T-helper 1 cell treated with Interleukin-12 subunit alpha and Interleukin-12 subunit beta and Interleukin-4 antibody, amounts not matched to agents 30 μg/mL and 1 μg/mL, for 36 hours (primary cell): ENCODE measurements around the gene COA1.
"Not testable (repeated sequence)": the region's sequence is repeated elsewhere in the genome, so short reads cannot be mapped to it uniquely, and the experiment has no call there.

Source experiments
- H3K27ac Mint-ChIP-seq: one replicate; pipeline ENCODE4 v1.8.0; 2021; ENCODE audit warnings: mild to moderate bottlenecking, mixed read lengths
- H3K27me3 Mint-ChIP-seq: one replicate; pipeline ENCODE4 v1.8.0; 2021; ENCODE audit warnings: low read depth, mixed read lengths
- H3K36me3 Mint-ChIP-seq: one replicate; pipeline ENCODE4 v1.8.0; 2021; ENCODE audit warnings: low read depth, mixed read lengths
- H3K4me1 Mint-ChIP-seq: one replicate; pipeline ENCODE4 v1.8.0; 2021; ENCODE audit warnings: low read depth, mixed read lengths
- H3K4me3 Mint-ChIP-seq: one replicate; pipeline ENCODE4 v1.8.0; 2021; ENCODE audit warnings: mild to moderate bottlenecking, moderate library complexity, mixed read lengths
- H3K9me3 Mint-ChIP-seq: one replicate; pipeline ENCODE4 v1.8.0; 2021; ENCODE audit warnings: mixed read lengths

Gene COA1

DNA sequence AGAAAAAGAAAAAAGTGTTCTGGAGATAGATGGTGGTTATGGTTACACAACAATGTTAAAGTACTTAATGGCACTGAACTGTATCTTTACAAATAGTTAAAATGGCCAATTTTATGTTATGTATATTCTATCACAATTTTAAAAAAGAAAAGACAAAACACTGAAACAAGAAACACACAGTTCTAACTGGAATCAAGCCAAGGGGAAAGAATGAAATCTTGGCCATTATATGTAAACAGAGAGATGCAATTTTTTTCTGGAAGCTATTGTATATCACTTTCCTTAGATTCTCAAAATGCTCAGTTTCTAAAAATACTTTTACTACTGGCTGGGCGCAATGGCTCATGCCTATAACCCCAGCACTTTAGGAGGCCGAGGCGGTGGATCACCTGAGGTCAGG lies 4.1 kb downstream of the COA1 start:
- Mint-ChIP-seq H3K4me3 (no peak overlapping the region), H3K9me3 (no peaks in the 10 kb centered on the region), H3K27me3 (no peaks in the 10 kb centered on the region), H3K4me1 (peaks cover 31% of the 10 kb centered on the region), H3K36me3 (peaks cover 7% of the 10 kb centered on the region), H3K27ac (no peak overlapping the region)

DNA sequence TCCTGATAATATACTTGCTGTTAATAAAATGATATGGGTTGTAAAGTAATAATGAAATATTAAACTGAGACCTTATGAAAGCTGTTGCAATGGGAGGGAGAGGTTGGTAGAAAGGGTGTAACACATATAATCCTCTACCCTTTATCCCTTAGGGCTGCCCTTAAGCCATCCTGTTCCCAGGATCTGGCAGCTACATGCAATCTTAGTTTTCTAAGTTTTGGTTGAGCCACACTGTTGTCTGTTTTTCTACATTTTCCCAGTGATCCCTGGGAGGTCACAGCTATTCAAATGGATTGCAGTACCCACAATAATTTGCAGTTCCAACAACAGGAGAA lies 6.3 kb downstream of the COA1 start:
- no peaks in the 10 kb centered on the region for H3K27me3 Mint-ChIP-seq
- H3K36me3 Mint-ChIP-seq = peaks cover 7% of the 10 kb centered on the region
- no peaks in the 10 kb centered on the region for H3K9me3 Mint-ChIP-seq
- no peak overlapping the region for H3K4me3 Mint-ChIP-seq
- no peak overlapping the region for H3K27ac Mint-ChIP-seq
- H3K4me1 Mint-ChIP-seq = peaks cover 28% of the 10 kb centered on the region

DNA sequence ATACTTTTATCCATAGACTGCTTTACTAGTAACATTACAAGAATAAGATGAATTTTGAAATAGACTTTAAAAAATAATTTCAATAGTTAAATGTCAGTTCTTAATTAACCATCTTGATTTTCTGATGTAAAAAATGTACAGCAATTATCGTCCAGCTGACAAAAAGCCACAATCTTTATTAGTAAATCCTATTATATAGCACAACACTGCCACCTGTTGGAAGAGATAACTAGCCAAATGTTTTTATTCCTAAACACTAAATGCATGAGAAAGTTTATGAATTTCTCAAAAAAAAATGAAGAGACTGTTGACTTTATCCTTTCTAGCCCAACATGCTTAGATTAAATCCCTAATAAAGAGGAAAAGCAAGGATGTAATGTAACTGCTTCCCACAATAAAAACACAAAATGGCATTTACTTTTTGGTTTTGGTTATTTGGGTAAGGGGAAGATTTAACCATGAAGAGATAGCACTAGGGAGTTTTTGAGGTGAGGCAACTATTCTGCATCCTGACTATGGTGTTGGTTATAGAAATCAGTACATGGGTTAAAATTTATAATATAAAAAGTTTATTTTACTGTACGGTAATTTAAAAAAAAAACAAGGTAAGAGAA lies 8.0 kb downstream of the COA1 start:
- H3K27me3 Mint-ChIP-seq = no peaks in the 10 kb centered on the region

DNA sequence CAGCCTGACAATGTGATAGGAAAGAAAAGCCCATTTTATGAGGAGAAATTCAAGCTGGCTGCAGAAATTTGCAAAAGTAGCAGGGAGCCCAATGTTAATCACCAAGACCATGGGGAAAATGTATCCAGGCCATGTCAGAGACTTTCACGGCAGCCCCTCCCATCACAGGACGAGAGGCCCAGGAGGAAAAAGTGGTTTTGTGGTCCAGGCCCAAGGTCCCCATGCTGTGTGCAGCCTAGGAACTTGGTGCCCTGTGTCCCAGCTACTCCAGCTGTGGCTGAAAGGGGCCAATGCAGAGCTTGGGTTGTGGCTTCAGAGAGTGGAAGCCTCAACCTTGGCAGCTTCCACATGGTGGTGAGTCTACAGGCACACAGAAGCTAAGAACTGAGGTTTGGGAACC lies 12.7 kb downstream of the COA1 start:
- Mint-ChIP-seq H3K36me3 (peaks cover 13% of the 10 kb centered on the region), H3K9me3 (no peaks in the 10 kb centered on the region), H3K4me3 (no peak overlapping the region), H3K4me1 (peaks cover 23% of the 10 kb centered on the region), H3K27ac (no peak overlapping the region), H3K27me3 (no peaks in the 10 kb centered on the region)

More for the DNA sequence above, 8.0 kb downstream of the COA1 start:
- Mint-ChIP-seq H3K4me1 (peaks cover 23% of the 10 kb centered on the region), H3K4me3 (no peak overlapping the region), H3K36me3 (peaks cover 4% of the 10 kb centered on the region), H3K27ac (no peak overlapping the region), H3K9me3 (no peaks in the 10 kb centered on the region)

DNA sequence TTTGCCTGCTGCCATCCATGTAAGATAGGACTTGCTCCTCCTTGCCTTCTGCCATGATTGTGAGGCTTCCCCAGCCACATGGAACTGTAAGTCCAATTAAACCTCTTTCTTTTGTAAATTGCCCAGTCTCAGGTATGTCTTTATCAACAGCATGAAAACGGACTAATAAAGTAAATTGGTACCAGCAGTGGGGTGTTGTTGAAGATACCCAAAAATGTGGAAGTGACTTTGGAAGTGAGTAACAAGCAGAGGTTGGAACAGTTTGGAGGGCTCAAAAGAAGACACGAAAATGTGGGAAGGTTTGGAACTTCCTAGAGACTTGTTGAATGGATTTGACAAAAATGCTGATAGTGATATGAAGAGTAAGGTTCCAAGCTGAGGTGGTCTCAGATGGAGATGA lies 13.4 kb downstream of the COA1 start:
- H3K4me3 Mint-ChIP-seq, H3K27ac Mint-ChIP-seq, H3K27me3 Mint-ChIP-seq, H3K9me3 Mint-ChIP-seq: not testable (repeated sequence)
- H3K4me1 Mint-ChIP-seq = peaks cover 23% of the 10 kb centered on the region
- peaks cover 14% of the 10 kb centered on the region for H3K36me3 Mint-ChIP-seq

DNA sequence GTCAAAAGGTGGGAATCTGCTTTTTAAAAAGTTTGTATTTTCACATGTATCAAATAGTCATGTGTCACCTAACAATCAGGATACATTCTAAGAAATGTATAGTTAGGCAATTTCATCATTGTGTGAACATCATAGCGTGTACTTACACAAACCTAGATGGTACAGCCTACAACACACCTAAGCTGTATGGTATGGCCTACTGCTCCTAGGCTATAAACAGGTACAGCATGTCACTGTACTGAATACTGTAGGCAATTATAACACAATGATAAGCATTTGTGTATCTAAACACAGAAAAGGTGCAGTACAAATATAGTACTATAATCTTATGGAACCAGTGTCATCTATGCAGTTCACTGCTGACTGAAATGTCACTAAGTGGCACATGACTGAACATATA lies 17.8 kb downstream of the COA1 start:
- peaks cover 24% of the 10 kb centered on the region for H3K36me3 Mint-ChIP-seq
- no peak overlapping the region for H3K4me3 Mint-ChIP-seq
- no peaks in the 10 kb centered on the region for H3K27me3 Mint-ChIP-seq
- H3K4me1 Mint-ChIP-seq = peaks cover 12% of the 10 kb centered on the region
- H3K27ac Mint-ChIP-seq = no peak overlapping the region
- H3K9me3 Mint-ChIP-seq = peaks cover 6% of the 10 kb centered on the region

DNA sequence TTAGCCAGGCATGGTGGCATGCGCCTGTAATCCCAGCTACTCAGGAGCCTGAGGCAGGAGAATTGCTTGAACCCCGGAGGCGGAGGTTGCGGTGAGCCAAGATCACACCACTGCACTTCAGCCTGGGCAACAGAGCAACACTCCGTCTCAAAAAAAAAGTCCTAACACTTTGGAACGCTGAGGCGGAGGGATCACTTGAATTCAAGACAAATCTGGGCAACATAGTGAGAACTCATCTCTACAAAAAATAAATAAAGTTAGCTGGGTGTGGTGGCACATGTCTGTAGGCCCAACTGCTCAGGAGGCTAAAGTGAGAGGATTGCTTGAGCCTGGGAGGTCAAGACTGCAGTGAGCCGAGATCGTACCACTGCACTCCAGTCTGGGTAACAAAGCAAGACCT lies 21.3 kb downstream of the COA1 start:
- H3K4me1 Mint-ChIP-seq = peaks cover 17% of the 10 kb centered on the region

DNA sequence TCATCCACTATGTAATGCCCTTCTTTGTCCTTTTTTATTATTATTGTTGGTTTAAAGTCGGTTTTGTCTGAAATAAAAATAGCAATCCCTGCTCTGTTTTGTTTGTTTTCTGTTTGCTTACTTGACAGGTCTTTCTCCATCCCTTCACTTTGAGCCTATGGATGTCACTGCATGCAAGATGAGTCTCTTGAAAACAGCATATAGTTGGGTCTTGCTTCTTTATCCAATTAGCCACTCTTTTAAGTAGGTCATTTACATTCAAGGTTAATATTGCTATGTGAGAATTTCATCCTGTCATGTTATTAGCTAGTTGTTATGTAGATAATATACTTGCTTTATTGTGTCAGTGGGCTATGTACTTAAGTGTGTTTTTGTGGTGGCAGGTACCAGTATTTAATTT lies 25.8 kb downstream of the COA1 start:
- Mint-ChIP-seq H3K27ac (no peak overlapping the region), H3K36me3 (peaks cover 30% of the 10 kb centered on the region), H3K4me3 (no peak overlapping the region), H3K27me3 (no peaks in the 10 kb centered on the region), H3K4me1 (peaks cover 33% of the 10 kb centered on the region), H3K9me3 (peaks cover 14% of the 10 kb centered on the region)

More for the DNA sequence above, 21.3 kb downstream of the COA1 start:
- not testable (repeated sequence) for H3K27ac Mint-ChIP-seq, H3K4me3 Mint-ChIP-seq, H3K27me3 Mint-ChIP-seq
- peaks cover 37% of the 10 kb centered on the region for H3K36me3 Mint-ChIP-seq
- peaks cover 20% of the 10 kb centered on the region for H3K9me3 Mint-ChIP-seq

DNA sequence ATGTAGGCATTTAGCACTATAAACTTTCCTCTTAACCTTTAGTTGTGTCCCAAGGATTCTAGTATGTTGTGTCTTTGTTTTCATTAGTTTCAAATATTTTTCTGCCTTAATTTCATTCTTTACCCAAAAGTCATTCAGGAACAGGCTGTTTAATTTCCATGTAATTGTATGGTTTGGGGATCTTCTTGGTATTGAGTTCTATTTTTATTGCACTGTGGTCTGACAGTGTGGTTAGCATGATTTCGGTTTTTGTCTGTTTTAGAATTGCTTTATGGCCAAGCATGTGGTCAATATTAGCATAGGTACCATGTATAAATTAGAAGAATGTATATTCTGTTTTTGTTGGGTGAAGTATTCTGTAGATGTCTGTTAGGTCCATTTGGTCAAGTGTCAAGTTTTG lies 26.3 kb downstream of the COA1 start:
- peaks cover 14% of the 10 kb centered on the region for H3K9me3 Mint-ChIP-seq
- H3K4me3 Mint-ChIP-seq = no peak overlapping the region
- H3K4me1 Mint-ChIP-seq = peaks cover 33% of the 10 kb centered on the region

DNA sequence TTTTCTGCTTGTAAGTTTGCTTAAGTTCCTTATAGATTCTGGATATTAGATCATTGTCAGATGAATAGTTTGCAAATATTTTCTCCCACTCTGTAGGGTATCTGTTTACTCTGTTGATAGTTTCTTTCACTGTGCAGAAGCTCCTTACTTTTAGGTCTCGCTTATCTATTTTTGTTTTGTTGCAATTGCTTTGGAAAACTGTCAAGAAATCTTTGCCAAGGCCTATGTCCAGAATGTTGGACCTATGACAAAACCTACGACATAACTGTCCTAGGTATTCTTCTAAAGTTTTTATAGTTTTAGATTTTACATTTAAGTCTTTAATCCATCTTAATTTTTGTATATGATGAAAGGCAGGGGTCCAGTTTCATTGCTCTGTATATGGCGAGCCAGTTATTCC lies 27.4 kb downstream of the COA1 start:
- Mint-ChIP-seq H3K27me3 (no peaks in the 10 kb centered on the region), H3K4me1 (peaks cover 37% of the 10 kb centered on the region), H3K9me3 (peaks cover 14% of the 10 kb centered on the region), H3K4me3 (no peak overlapping the region), H3K36me3 (peaks cover 28% of the 10 kb centered on the region), H3K27ac (no peak overlapping the region)

More for the DNA sequence above, 26.3 kb downstream of the COA1 start:
- Mint-ChIP-seq H3K36me3 (peaks cover 28% of the 10 kb centered on the region), H3K27me3 (no peaks in the 10 kb centered on the region), H3K27ac (no peak overlapping the region)

DNA sequence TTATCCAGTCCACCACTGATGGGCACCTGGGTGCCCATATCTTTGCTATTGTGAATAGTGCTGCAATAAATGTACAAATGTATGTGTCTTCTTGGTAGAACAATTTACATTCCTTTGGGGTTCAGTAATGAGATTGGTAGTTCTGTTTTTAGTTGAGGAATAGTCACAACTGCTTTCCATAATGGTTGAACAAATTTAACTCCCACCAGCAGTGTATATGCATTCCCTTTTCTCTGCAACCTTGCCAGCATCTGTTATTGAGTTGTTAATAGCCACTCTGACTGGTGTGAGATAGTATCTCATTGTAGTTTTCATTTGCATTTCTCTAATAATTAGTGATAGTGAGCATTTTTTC lies 27.8 kb downstream of the COA1 start:
- H3K4me1 Mint-ChIP-seq = peaks cover 37% of the 10 kb centered on the region
- peaks cover 28% of the 10 kb centered on the region for H3K36me3 Mint-ChIP-seq
- H3K9me3 Mint-ChIP-seq = peaks cover 14% of the 10 kb centered on the region
- H3K4me3 Mint-ChIP-seq = no peak overlapping the region
- H3K27me3 Mint-ChIP-seq = no peaks in the 10 kb centered on the region
- H3K27ac Mint-ChIP-seq = no peak overlapping the region

DNA sequence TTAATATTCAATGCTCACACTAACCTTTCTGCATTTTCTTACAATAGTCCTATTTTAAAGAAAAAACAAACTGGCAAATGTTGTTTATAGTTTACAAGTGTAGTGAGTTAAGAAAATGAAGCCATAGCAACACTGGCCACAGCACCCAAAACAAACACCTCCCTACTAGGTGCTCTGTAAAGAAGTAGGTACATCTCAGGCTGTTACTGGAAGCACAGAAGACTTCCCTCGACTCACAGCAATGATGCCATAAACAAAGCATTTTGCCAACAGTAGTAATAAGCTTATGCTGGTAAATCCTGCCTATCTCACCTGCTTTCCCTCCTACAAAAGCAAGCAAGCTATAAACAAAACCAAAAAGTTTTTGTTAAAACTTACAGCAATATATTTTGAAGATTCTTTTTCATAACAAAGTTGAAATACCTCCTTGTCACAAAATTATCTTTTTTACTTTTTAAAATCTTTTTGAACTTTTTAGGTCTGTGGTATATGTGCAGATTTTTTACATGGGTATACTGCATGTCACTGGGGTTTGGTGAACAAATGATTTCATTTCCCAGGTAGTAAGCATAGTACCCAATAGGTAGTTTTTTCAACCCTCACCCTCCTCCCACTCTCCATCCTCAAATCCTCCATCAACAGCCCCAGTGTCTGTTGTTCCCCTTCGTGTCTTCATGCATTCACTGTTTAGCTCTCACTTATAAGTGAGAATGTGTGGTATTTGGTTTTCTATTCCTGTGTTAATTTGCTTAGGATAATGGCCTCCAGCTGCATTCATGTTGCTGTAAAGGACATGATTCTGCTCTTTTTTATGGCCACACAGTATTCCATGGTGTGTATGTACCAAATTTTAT lies 28.4 kb downstream of the COA1 start:
- peaks cover 14% of the 10 kb centered on the region for H3K9me3 Mint-ChIP-seq
- peaks cover 37% of the 10 kb centered on the region for H3K4me1 Mint-ChIP-seq
- no peak overlapping the region for H3K27ac Mint-ChIP-seq
- H3K27me3 Mint-ChIP-seq = no peaks in the 10 kb centered on the region
- H3K4me3 Mint-ChIP-seq = no peak overlapping the region
- peaks cover 27% of the 10 kb centered on the region for H3K36me3 Mint-ChIP-seq

DNA sequence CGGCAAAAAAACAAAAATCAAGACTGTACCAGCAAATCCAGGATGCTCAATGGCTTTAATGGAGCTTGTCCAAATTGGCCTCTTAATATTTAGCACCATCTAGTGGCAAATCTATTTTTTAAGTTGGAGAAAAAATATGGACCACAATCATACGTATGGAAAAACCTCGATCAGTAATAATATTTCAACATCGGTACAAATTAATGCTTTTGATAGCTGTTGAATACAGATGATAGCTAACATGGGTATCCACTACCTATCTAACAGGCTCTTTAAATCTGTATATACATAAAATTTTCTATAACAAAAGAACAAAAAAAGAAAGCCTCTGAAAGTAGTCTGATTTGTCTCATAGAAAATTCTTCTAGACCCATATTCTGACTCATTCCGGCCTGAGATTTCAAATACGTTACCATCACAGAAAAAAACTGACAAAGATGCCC lies 29.2 kb downstream of the COA1 start:
- Mint-ChIP-seq H3K36me3 (peaks cover 24% of the 10 kb centered on the region), H3K27me3 (no peaks in the 10 kb centered on the region), H3K4me3 (no peak overlapping the region), H3K4me1 (peaks cover 37% of the 10 kb centered on the region), H3K9me3 (peaks cover 14% of the 10 kb centered on the region), H3K27ac (no peak overlapping the region)

DNA sequence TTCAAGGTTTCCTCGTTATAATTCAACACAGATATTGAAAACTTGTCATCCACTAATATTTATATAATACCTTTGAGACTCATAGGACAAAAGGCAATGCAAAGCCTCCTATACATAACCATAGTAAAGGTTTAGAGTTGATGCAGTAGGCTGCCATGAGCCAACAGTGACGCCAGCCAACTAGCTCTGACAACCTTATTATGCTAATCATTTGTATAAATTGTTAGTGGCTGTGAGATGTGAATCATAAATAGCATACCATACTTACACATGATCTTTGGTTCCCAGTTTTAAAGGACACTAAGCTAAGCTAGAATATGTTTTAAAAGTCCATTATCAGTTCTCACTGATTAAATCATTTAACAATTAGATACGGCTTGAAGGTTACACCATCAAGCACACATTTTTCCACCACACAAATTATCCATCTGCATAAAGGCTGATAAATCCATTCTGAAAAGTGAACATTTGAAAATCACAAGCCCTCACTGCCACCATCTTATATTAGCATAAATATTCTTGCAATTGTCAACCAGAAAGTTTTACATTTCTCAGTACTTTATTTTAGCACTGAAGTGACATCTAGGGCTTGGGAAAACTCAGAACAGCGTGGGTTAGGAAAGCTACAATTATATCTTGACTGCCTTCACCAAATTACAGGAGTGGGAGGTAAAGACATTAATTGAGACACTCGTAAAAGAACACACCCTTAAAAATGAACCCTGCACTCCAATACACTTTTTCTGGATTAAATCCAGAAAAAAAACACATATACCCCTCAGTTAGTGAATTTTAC lies 30.7 kb downstream of the COA1 start:
- peaks cover 29% of the 10 kb centered on the region for H3K4me1 Mint-ChIP-seq

DNA sequence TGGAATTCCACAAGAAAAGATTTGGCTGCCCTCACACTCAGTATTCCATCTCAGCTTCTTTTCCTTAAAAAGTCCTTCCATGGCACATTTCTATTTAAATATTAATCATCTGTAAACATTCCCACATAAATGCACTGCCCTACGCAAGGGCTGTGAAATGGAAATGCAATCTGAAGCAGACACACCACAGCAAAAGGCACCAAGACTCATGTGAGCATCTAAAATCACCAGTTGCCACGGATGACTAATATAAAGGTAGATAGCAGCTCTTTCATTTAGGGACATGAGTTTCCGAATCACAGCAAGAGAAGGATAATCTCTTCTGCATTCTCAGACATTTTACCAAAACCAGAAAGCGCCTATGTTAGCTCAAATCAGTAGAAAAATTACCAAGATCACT lies 31.6 kb downstream of the COA1 start:
- no peaks in the 10 kb centered on the region for H3K27me3 Mint-ChIP-seq
- H3K27ac Mint-ChIP-seq = no peak overlapping the region
- no peak overlapping the region for H3K4me3 Mint-ChIP-seq
- no peaks in the 10 kb centered on the region for H3K9me3 Mint-ChIP-seq
- peaks cover 20% of the 10 kb centered on the region for H3K4me1 Mint-ChIP-seq
- peaks cover 2% of the 10 kb centered on the region for H3K36me3 Mint-ChIP-seq

More for the DNA sequence above, 30.7 kb downstream of the COA1 start:
- Mint-ChIP-seq H3K27ac (no peak overlapping the region), H3K27me3 (no peaks in the 10 kb centered on the region), H3K36me3 (peaks cover 10% of the 10 kb centered on the region), H3K4me3 (no peak overlapping the region), H3K9me3 (peaks cover 4% of the 10 kb centered on the region)
